A673 (cell line): Measurements from ENCODE around the gene HLA-DRA.

Experiments used
- CTCF ChIP-seq: fragments of 300-800, 200-600 bp; sonication (generic); conservative IDR thresholded peaks from 2 replicates; pipeline ENCODE4 v1.5.1; 2017; ENCODE audit warnings: low read depth, mild to moderate bottlenecking, antibody characterized with exemption, low read length, moderate library complexity, mixed read lengths
- EZH2 ChIP-seq: fragments of 200-600 bp; sonication (generic); IDR thresholded peaks from 2 replicates; pipeline ENCODE4 v1.6.1; 2017; ENCODE audit warnings: borderline replicate concordance, low read depth, mild to moderate bottlenecking, mixed read lengths, antibody characterized with exemption, low read length; ENCODE audit not compliant: poor library complexity, severe bottlenecking

GRCh38 chr6:32406857-32407256 is 32.8 kb upstream of the HLA-DRA start, which contains the start of gene BTNL2:
- TF ChIP-seq CTCF: no peak
- no peak for TF ChIP-seq EZH2
